GM06990 (cell line): ENCODE results near the gene SERPINA3.

Source experiments
- DNase-seq: peaks from one replicate; pipeline ENCODE4 v3.0.0-alpha.2; 2011; ENCODE audit not compliant: insufficient read length; ENCODE audit errors: extremely low read depth
- H3K27me3 ChIP-seq: replicated peaks from 2 replicates; pipeline ENCODE4 v1.6.0; 2011; ENCODE audit warnings: low read length; ENCODE audit not compliant: control insufficient read depth, insufficient read depth
- H3K36me3 ChIP-seq: 2 replicates; pipeline ENCODE4 v1.5.1; 2011; ENCODE audit warnings: low read length; ENCODE audit not compliant: control insufficient read depth, insufficient read depth
- H3K4me3 ChIP-seq: replicated peaks from 2 replicates; pipeline ENCODE4 v1.5.1; 2011; ENCODE audit warnings: low read depth, mild to moderate bottlenecking, control low read depth, low read length
- TF ChIP-seq, protein P1 (sequence below): IDR thresholded peaks from 2 replicates; pipeline ENCODE4 v1.5.1; 2011; ENCODE audit warnings: low read length, control low read depth, mild to moderate bottlenecking, inconsistent platforms; ENCODE audit not compliant: insufficient read depth, poor library complexity, severe bottlenecking

The SERPINA3 gene

DNA sequence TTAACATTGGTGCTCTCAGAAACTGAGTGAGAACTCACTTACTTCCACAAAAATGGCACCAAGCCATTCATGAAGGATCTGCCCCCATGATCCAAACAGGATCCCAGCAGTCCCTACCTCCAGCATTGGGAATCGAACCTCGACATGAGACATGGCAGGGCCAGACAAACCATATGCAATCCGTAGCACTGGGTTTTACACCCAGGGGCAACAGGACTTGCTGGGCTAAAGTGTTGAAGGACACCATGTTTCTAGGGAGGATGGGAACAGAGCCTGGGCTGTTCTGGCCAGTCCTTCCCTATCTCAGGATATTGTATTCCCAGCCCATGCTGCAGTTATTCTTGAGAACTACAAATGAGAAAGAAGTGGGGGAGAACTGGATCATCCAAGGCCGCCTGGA lies 36.6 kb downstream of the SERPINA3 start:
- TF ChIP-seq, protein P1, sequence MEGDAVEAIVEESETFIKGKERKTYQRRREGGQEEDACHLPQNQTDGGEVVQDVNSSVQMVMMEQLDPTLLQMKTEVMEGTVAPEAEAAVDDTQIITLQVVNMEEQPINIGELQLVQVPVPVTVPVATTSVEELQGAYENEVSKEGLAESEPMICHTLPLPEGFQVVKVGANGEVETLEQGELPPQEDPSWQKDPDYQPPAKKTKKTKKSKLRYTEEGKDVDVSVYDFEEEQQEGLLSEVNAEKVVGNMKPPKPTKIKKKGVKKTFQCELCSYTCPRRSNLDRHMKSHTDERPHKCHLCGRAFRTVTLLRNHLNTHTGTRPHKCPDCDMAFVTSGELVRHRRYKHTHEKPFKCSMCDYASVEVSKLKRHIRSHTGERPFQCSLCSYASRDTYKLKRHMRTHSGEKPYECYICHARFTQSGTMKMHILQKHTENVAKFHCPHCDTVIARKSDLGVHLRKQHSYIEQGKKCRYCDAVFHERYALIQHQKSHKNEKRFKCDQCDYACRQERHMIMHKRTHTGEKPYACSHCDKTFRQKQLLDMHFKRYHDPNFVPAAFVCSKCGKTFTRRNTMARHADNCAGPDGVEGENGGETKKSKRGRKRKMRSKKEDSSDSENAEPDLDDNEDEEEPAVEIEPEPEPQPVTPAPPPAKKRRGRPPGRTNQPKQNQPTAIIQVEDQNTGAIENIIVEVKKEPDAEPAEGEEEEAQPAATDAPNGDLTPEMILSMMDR = no peak
- Histone ChIP-seq H3K4me3 (no peak overlapping the region), H3K36me3 (no peaks in the 10 kb centered on the region), H3K27me3 (no peaks in the 10 kb centered on the region; the same call in 1 of the 2 replicates)
- DNase-seq = no peak

DNA sequence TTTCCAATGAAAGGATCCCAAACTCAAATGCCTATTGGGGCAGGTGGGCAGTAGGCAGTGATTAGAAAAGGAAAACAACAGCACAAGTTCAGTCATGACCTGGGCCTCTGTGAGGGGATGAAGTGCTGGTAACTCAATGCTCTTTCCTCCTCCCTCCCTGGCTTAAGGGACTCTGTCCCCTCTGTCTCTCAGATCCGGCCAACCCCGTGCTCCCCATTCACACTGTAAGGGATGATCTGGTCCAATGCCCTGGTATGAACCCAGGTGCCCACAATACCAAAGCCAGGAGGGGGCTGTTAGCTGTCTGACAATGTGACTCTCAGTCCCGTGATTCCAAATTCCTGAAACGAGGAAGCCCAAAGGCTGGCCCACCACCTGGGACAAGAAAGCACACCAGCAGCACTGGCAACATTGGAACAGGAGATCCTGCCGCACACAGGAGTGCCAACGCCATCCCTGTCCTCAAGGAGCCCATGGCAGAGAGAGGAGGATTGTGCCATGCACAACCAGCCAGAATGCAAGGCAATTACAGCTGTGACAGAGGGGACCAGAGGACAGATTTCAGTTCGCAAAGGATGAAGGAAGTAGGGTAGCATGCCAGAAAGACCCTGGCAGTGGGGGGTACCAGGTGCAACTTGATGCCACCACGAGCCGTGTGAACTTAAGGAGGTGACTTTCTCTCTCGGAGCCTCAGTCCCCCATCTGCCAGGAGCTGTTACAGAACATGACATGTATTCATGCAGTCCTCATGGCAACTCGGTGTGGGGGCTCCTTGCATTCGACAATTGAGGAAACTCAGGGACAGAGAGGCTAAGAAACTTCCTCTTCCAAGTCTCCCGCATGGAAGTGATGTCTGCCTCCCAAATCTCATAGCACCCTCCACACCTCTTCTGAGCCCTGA lies 37.6 kb downstream of the SERPINA3 start:
- Histone ChIP-seq H3K4me3 (no peak overlapping the region), H3K27me3 (no peaks in the 10 kb centered on the region; the same call in 1 of the 2 replicates), H3K36me3 (no peaks in the 10 kb centered on the region)
- DNase-seq = no peak
- TF ChIP-seq, protein P1 = no peak

DNA sequence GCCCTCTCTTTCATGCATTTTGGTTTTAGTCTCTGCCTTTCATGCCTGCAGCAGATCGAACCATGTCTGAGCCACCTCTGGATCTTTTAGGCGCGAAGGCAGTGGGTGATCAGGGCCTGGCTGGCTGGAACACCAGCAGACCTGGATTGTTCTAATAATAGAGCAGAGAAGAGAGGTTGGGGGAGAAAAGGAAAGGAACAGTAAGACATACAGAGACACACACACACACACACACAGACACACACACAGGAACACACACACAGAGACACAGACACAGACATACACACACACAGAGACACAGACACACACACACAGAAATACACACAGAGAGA lies 38.2 kb downstream of the SERPINA3 start:
- no peaks in the 10 kb centered on the region; the same call in 1 of the 2 replicates for H3K27me3 ChIP-seq
- no peak for DNase-seq
- no peaks in the 10 kb centered on the region for H3K36me3 ChIP-seq
- TF ChIP-seq, protein P1 = no peak
- H3K4me3 ChIP-seq = no peak overlapping the region

DNA sequence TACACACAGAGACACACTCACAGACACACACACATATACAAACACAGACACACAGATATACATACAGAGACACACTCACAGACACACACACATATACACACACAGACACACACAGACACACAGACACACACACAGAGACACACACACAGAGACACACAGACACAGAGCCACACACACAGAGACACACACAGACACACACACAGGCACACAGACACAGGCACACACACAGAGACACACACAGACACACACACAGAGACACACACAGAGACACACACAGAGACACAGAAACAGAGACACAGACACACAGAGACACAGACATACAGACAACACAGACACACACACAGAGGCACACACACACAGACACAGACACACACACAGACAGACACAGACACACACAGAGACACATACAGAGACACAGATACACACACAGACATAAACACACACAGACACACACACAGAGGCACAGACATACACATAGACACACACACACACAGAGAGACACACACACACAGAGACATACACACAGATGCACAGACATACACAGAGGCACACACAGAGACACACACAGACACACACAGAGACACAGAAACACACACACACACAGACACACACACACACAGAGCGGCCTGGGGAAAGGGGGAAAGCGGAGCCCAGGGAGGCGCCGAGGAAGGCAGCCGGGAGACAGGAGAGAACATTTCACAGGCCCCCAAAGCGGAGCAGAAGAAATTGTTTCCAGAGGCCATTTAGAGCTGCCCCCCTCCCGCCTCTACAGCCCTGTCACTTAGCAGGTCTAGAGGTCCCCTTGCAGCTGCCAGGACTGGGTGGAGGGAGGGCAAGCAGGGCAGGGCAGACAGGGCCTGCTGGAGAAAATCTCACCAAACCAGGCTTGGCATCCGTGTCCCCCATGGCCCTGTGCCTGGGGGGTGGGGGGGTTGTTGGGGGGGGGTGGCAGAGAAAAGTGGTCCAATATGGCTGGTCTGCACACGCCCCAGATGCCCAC lies 38.9 kb downstream of the SERPINA3 start:
- TF ChIP-seq, protein P1 = no peak
- Histone ChIP-seq H3K36me3 (no peaks in the 10 kb centered on the region), H3K4me3 (no peak overlapping the region), H3K27me3 (no peaks in the 10 kb centered on the region; the same call in 1 of the 2 replicates)
- no peak for DNase-seq

DNA sequence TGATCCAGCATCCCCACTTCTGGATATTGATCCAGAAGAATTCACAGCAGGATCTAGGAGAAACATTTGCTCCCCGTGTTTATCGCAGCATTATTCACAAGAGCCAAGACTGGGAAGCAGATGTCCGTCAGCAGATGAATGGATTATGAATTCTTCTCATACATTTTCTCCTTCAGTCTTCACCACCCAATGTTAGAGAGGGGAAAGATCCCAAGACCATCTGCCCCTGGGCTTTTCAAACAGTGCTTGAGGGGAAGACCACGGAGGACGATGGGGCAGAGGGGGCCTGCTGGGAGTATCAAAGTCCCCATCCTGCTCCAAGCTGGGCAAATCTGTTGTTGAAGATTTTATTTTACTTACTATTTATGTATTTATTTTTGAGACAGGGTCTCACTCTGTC lies 41.1 kb downstream of the SERPINA3 start:
- TF ChIP-seq, protein P1 = no peak
- DNase-seq = no peak
- Histone ChIP-seq H3K36me3 (no peaks in the 10 kb centered on the region), H3K4me3 (no peak overlapping the region), H3K27me3 (no peaks in the 10 kb centered on the region; the same call in 1 of the 2 replicates)
